ENCODE results near the gene SAMD15.
"Not testable (repeated sequence)": the region's sequence is repeated elsewhere in the genome, so short reads cannot be mapped to it uniquely, and the experiment has no call there.

SAMD15 gene

DNA sequence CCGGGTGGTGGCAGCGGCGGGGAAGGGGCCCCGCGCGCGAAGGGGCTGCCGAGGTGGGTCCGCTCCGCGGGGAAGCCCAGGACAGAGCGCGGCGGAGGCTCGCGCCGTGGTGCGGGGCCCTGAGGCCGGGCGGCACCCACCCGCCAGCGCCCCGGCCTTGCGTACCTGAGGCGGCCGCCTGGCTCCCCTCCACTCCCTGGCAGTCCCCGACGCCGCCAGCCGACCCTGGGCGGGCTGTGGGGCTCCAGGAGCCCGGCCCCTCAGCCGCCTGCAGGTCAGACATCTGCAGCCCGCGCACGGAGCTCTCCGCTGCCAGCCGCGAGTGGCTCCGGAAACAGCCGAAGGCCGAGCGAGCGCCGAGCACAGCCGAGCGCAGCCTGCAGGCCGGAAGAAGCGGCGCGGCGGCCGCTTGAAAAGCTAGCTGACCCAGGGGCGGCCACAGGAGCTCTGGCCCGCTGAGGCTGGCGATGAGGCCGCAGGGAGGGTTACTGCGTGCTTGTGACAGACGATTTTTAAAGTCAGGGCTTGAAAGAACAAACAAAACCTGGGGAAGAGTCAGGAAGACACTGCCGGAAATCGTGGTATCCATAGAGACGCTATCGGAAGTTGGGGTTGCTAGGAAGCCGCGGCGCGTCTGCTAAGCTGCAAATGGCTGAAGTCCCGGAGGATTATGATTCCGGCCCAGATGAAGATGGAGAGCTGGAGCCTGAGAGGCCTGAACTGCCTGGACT is at the start of gene SAMD15, which contains the start of gene TMED8:
SAMD15 (plus strand) TSS at position 609 of the 731 bp plus-strand sequence; CDS start at position 649, 40 bp downstream.
TMED8 (minus strand) TSS at position 324 of the 731 bp plus-strand sequence; CDS start at position 283, 41 bp downstream.
- peak; percentile 84 for DNase-seq

DNA sequence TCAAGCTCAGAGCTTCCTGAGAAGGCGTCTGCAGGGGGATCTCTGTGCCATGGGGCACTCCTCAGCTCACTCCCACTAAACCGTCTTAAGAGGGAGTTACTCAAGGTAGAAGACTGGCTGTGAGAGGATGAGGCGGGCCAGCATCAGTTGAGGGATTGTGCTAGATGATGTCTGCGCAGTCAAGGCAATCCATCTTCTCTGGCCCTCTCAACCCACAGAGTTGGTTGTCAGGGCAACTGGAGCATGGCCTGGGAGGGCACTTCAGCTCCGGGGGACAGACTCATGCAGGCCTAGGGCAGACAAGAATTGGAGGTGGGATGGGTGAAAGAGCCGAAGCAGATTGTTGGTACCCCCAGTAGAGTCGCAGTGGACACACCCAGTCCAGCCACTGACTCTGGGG is 47.3 kb upstream of the SAMD15 start:
- DNase-seq, result no peak

DNA sequence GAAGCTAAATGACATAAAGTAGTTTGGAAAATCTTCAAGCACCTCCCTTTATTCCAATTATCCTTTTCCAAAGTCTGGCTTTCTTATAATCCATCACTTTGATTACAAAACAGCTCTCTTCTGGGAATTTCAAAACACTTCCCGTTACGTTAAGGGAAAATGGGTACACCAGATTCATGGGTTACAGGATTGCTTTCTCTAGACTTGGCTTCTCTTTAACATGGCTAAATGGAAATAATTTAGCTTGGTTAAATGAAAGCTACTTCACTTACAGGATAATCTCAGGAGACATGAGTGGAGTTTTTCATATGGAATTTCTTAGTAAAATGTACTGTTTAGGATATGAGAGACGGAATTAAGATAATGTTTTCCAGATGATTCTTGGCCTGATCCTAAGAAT is 41.6 kb upstream of the SAMD15 start:
- DNase-seq, result no peak

DNA sequence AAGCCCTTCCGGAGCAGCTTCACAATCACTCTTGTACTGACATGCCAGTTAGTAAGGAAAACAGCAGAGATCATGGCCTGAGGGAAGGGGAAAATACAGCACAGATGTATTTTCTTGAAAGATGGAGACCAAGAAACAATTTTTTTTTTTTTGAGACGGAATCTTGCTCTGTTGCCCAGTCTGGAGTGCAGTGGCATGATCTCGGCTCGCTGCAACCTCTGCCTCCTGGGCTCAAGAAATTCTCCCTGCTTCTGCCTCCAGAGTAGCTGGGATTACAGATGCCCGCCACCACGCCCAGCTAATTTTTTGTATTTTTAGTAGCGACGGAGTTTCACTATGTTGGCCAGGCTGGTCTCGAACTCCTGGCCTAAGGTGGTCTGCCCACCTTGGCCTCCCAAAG is 39.9 kb upstream of the SAMD15 start:
- DNase-seq, result not testable (repeated sequence)

DNA sequence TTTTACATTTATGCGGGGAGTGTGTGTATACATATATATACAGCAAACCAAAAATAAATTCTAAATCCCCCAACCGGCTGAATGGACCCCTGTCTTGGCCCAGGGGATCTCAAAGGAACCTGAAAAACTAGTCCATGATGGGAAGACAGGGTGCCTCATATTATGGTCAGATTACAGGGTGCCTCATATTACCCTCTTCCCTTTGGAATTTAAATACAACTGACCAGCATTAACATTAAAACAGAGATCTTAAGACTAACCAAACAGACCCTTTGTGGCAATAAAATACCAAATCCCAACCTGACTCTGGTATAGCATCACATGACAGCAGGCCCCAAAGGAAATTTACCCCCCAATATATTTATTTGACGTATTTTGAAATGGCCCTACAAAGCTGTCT is 39.3 kb upstream of the SAMD15 start:
- DNase-seq, result no peak

DNA sequence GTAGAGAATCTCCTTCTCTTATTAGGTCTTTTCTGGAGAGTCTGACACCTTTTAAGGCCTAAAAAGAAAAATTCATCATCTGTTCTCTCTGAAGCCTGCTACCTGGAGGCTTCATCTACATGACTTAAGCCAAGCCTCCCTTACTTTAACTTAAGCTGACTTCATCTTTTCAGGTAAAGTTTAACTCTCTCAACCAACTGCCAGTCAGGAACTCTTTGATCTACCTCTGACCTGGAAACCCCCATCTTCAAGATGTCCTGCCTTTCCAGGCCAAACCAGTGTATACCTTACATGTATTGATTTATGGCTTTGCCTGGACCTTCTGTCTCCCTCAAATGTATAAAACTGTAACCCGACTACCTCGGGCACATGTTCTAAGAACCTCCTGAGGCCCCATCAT is 38.9 kb upstream of the SAMD15 start:
- DNase-seq, result no peak

DNA sequence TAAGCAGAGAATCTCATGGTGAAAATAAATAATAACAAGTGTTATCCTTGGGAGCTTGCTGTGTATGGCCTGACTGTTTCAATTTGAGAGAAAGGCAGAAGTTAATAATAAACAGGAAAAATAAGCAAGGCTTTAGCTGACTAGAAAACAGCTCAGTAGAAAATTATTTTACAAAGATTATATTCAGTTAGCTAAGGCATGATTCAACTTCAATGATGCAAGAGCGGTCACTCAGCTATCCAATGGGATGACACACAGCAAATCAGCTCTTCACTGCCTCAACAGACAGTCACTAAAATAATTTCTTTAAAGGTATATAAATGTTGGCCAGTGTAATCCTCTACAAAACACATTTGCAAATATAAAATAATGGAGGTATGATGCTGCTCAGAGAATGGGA is 37.8 kb upstream of the SAMD15 start:
- no peak for DNase-seq

DNA sequence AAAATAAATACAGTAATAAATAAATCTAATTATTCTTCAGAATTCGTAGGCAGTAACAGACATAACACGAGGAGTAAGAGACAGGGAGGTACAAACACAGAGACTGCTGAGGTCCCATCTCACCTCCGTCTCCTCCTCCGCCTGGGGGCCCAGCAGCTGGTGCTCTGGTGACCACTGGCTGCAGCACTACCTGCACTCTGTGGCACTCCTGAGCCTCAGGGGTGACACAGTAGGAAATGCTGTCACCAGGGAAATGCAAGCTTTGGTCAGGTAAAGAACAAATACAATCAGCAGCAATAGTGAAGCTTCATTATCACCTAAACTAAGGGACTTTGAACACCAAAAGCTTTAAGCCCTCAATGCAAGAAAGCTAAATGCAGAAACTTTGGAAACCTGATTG is 36.8 kb upstream of the SAMD15 start:
- DNase-seq, result no peak

DNA sequence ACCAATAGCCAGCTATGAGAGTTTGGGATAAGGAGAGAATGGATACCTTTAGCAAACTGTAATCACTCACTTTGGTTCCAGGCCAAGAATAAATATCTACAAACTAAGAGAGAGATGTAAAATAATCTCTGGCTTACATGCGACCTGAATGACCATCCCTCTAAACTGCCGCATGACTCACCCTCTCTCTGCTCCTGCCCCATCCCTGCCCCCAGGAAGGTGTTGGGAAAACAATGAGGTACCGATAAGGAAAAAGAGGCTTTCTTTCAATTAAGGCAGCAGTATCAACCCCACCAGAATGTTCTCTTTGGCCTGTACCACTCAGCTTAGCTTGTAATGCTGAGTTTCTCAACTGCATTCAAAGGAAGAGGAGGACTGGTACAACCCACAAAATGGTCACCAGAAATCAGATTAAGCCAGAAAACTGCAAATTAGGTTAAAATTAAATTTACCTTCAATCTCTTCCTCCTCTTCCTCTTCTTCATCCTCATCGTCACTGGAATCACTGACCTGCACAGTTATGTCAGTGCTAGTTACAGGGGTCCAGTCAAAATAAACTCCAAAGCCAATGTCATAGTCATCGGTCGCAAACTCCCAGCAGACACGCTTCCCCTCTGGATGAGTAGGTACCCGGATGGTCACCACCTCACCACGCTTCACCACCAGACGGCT is 34.3 kb upstream of the SAMD15 start:
- DNase-seq, result no peak

DNA sequence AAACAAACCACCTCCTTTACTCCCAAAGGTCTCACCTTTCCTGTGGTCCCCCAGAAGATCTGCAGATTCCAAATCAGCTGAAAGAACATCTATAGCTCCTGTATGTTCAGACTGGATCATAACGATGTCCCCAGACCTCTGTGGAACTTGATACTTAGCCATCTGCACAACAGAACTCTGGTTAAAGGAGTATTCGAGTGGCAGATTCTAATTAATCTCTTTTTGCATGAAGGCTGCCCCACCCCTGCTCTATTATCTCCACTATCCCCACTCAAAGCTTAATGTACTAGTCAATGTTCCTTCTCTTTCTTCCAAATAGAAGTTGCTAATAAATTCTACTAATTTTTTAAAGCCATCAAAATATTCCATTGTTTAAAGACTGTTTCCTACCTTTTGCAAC is 33.5 kb upstream of the SAMD15 start:
- no peak for DNase-seq

DNA sequence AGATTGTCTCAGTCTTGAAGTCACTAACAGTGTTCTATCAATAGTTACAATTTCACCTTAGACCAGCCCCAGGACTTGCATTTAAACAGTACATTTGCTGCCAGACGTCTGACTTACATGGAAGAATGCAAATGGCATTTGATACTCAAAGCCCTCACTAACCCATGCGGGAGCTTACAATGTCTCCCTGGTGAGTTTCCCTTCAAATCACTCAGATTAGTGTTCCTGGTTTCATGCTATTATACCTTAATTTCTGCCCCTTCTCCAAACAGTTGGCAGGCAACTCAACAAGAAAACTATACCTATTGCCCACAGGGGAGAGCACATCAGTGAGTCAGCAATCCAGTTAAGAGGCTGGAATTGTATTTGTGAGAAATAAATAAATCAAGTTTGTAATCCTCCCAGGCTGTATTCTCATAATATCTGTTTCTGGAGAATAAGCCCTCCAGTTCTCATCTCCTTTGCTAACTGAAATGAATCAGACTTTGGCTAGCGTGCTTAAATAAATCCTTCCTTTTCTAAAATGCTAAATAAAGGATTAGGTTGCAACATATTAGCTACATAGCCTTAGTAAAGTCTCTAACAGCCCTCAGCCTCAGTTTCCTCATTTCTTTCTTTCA is 32.7 kb upstream of the SAMD15 start:
- no peak for DNase-seq

DNA sequence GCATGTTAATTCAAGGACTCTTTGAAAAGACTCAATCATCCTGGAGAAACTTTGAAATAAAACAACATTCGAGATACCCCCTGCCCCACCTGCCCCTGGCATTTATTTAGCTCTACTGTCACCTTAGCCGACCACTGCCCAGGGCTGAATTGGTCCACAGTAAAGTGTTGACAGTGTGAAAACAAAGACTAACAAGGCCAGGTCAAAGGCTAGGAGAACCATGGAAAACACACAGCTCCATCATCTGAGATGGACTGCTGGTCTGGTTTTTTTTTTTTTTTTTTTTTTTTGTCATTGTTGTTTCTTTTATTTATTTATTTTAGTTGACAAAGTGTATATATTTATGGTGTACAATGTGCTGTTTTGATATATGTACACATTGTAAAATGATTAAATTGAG is 30.7 kb upstream of the SAMD15 start:
- DNase-seq, result no peak

DNA sequence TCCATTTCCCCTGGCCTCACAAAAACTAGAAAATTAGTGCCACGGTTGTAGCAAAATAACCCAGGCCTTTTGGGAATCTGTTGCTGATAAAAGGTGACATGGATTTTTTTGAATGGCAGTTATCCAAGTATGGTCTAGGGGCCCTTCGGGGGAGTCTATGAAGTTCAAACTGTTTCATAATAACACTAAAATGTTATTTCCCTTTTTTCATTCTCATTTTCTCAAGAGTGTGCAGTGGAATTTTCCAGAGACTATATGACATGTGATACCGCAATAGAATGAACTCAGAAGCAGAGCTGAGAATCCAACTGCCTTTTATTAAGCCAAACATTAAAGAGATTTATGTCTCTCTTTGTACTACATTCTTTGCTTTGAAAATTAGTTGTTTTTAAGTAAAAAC is 29.4 kb upstream of the SAMD15 start:
- DNase-seq, result peak; percentile 88

DNA sequence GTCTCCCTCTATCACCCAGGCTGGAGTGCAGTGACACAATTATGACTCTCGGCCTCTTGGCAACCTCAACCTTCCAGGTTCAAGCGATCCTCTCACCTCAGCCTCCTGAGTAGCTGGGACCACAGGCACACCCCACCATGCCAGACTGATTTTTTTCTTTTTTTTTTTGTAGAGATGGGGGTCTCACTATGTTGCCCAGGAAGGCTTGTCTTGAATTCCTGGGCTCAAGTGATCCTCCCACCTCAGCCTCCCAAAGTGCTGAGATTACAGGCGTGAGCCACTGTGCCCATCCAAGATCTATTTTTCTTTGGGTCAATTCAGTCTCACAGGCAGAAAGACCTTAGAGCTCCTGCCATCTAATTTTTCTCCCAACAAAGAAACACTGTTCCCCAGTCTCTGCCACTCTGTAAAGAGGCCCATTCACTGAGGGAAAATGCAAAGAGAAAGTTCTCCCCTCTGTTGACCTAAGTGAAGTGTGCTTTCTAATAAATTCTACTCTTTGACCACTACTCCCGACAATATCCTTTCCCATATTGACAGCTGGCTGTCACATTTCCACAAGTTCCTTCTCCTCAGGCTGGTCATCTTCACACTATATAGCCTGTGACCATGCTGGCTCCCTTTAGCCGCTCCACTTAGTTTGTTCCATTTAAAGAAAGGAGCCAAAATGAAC is 23.6 kb upstream of the SAMD15 start:
- DNase-seq, result no peak

DNA sequence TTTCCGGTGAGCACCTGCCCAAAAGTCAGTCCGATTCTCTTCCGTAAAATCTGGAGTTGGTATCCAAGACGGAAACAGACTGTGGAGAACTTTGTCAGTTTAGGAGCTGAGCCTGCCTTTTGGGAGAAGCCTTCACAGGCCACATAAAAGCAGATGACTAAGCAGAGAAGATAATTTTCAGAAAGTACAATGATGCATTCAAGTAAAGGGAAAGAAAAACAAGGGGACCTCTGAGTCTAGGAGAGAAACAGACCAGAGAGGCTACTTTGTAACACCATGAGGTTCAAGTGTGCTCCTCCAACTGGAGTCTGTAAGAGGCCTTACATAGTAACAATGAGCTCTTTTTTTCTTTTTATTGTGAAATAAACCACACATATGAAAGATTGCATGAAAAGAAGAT is 21.4 kb upstream of the SAMD15 start:
- DNase-seq, result no peak

DNA sequence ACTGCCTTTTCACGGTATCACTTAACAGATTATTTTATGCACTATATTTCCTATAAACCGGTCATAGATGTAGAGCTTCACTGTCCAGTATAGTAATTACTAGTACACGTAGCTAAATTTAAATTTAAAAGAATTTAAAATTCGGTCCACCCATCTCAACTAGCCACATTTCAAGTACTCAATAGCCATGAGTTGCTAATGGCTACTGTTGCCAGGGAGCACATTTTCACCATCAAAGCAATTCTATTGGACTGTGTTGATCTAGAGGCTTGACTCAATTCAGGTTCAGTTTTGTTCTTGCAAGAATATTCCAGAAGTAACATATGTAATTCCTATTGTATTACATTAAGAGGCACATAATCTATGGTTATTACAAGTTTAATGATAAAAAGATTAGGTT is 20.3 kb upstream of the SAMD15 start:
- no peak for DNase-seq

DNA sequence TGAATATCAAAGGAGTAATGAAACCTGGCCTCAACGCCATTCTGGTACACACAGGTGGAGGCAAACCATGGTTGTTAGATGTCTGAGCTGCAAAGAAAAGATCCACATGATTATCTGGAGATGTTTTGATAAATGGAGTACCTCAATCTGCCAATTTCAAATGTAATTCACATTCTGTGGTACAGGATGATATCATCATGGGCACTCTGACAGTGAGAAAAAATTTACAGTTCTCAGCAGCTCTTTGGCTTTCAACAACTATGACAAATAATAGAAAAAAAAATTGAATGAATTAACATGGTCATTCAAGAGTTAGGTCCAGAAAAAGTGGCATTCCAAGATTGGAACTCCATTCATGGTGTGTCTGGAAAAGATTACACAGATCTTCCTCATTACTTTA is 17.6 kb upstream of the SAMD15 start:
- no peak for DNase-seq

DNA sequence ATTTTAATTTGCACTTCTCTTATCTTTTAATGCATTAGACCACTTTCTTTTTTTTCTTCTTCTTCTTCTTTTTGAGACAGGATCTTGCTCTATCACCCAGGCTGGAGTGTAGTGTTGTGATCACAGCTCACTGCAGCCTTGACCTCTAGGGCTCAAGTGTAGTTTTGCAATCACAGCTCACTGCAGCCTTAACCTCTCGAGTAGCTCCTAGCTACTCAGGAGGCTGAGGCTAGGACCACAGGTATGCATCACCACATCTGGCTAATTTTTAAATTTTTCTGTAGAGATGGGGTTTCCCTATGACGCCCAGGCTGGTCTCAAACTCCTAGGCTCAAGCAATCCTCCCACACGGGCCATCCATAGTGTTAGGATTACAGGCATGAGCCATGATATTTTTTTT is 13.0 kb upstream of the SAMD15 start:
- no peak for DNase-seq

DNA sequence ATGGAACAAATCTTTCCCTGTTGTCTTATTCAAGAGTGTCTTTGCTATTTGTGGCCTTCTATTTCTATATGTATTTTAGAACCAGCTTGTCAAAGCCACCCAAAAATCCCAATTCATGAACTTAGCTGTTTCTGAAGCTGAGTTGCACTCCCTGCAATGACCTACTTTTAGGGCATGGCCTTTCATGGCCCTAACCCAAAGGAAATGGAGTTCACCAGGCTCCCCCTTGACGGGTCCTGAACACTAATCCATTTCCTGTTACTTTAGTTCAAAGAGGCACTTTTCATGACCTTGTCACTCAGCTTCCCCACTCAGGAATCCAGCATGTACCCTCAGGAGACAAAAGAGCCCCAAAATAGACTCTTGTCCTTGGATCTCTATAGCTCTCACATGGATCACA is 7.9 kb upstream of the SAMD15 start:
- no peak for DNase-seq

DNA sequence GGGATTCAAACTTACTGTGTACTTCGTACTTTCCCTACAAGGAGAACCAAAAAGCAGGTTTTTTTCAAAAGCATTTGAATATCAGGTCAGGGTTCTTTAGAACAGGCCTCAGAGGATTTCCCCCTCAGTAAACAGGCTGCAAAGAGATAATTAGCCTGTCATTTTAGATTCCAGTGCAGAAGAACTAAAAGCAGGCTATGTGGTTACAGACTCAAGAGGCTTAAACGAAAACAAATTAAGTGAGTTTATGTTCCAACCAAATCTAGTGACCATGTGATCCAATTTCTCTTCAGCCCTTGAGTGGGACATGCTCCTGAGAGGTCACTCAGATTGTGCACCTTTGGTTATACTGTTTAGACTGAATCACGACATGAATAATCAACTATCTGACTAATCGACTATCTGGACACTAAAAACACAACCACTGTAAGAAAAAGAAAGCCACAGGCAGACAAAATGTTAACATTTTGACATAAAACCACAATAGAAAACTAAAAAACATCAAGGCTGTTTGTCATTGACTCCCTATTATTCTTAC is 4.8 kb upstream of the SAMD15 start:
- DNase-seq, result no peak

DNA sequence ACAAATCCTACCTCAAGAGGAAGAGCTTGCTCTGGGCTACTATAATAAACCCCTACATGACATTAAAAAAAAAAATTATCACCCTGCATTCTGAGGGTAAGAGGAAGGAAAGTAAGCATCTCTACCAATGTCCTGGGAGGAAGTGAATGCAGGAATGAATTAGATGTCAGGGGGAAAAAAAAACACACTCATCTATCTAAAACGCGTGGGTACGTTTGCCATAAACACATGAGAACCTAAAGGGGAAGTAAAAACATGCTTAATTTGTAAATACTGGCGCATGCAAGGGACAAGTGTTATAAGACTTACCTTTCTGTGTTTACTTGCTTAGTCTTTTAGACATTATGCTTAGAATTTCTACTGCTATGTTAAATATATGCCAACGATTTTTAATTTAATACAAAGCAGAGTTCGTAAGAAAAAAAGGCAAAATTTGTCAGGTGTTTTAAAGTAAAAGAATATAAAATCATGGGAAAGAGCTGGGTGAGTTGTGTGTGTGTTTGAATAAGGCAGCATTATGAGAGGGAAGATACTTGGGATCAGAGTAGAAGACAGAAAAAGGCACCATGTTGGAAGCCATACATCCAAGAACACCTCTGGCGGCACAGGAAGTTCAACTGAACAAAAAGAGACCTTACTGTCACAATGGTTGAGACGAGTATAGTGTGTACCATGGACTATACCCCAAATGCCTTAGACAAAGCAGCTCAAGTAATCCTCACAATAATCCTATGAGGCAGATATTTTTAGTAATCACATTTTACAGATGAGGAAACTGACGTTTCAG is 1.8 kb upstream of the SAMD15 start:
- DNase-seq, result peak; percentile 65

DNA sequence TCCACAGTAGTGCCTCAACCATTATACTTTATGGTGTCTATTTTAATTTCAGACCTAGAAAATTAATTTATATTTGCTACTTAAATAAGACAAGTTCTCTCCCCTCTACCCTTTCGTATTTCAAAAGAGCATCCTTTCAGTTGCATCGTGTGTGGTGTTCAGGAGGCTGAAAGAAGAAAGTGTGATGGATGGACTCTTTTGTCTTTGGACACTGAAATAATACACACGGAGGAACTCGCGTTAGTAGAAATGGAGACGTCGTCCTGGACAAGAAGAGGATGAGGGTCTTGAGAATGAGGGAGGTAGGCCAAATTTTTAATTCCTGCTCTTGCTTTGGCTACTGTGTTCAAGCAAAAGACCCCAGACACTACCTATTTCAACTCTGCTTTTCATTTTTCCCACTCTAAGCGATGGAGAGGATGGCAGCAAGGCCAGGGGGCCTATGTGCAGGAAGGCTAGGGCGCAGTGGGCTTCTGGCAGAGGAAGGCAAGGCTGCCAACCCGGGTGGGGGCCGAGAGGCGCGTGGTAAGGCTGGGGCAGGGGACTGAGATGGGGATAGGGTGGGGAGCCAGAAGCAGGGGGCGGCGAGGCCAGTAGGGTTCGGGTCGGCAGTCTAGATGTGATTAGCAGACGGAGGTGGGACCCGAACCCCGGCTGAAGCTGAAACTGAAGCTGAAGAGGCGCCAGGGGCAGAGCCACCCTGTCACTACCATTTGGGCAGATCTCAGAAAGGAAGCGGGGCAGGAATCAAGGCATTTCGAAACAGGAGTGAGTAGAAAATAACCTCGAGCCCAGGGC is 1.0 kb upstream of the SAMD15 start:
- peak; percentile 48 for DNase-seq
